K562 (cell line): Measurements from ENCODE around the gene SLC25A45. TPM values are rescaled to one million over a fixed set of nuclear protein-coding genes. Genes with fewer than 3 reads are reported as not detected.
A peak's percentile ranks its signal among the peaks of the same experiment; 100 is the strongest.

Experiments used
- CXXC5 ChIP-seq: fragments of 250-450 bp; sonication (Bioruptor Pico); IDR thresholded peaks from 2 replicates; pipeline ENCODE4 v1.8.0; 2022; ENCODE audit warnings: inconsistent platforms, mild to moderate bottlenecking, moderate library complexity
- DNMT1 ChIP-seq: fragments of 450-650 bp; IDR thresholded peaks from 2 replicates; pipeline ENCODE4 v1.6.1; 2016; ENCODE audit warnings: antibody characterized with exemption, mild to moderate bottlenecking
- FOXO4 ChIP-seq: fragments of 450-650 bp; formaldehyde crosslinking; IDR thresholded peaks from 2 replicates; pipeline ENCODE4 v1.4.0; 2020; ENCODE audit warnings: mild to moderate bottlenecking, moderate library complexity
- HOMEZ ChIP-seq: fragments of 250-450 bp; sonication (Bioruptor Pico); IDR thresholded peaks from 2 replicates; pipeline ENCODE4 v1.4.0; 2020; ENCODE audit warnings: mild to moderate bottlenecking, moderate library complexity
- KLF1 ChIP-seq: fragments of 450-650 bp; IDR thresholded peaks from 2 replicates; pipeline ENCODE4 v1.6.1; 2016; ENCODE audit warnings: missing genetic modification characterization, missing compliant biosample characterization
- KLF16 ChIP-seq: IDR thresholded peaks from 2 replicates; pipeline ENCODE4 v1.6.1; 2016; ENCODE audit warnings: antibody characterized with exemption
- MAFG ChIP-seq: fragments of 450-650 bp; conservative IDR thresholded peaks from 2 replicates; pipeline ENCODE4 v1.6.1; 2016; ENCODE audit warnings: missing genetic modification characterization, missing compliant biosample characterization
- MAFK ChIP-seq: IDR thresholded peaks from 2 replicates; pipeline ENCODE4 v1.6.1; 2011; ENCODE audit warnings: low read length, improper control_type of control experiment
- MBD2 ChIP-seq: sonication (generic); IDR thresholded peaks from 2 replicates; pipeline ENCODE4 v1.6.1; 2016; ENCODE audit warnings: low read depth, borderline replicate concordance
- MCM7 ChIP-seq, 2 experiments: fragments of 450-650 bp; IDR thresholded peaks; 2 replicates each; pipeline ENCODE4 v1.6.1; 2016 to 2018
- NR0B1 ChIP-seq: fragments of 450-650 bp; IDR thresholded peaks from one replicate; pipeline ENCODE4 v1.6.1; 2018; ENCODE audit warnings: mild to moderate bottlenecking, moderate library complexity; ENCODE audit not compliant: partially characterized antibody
- PTRF ChIP-seq: fragments of 450-650 bp; IDR thresholded peaks from 2 replicates; pipeline ENCODE4 v1.6.1; 2016; ENCODE audit warnings: mild to moderate bottlenecking, missing genetic modification characterization, missing compliant biosample characterization
- PTTG1 ChIP-seq: fragments of 450-650 bp; IDR thresholded peaks from 2 replicates; pipeline ENCODE4 v1.6.1; 2016; ENCODE audit warnings: low read depth, mild to moderate bottlenecking, missing genetic modification characterization, missing compliant biosample characterization
- SPI1 ChIP-seq: IDR thresholded peaks from 2 replicates; pipeline ENCODE4 v1.6.1; 2011; ENCODE audit warnings: low read depth, low read length, control low read depth, borderline replicate concordance
- ZBTB34 ChIP-seq: fragments of 250-450 bp; sonication (Bioruptor Pico); IDR thresholded peaks from 2 replicates; pipeline ENCODE4 v1.8.0; 2021; ENCODE audit warnings: mild to moderate bottlenecking, moderate library complexity
- ZBTB7A ChIP-seq: IDR thresholded peaks from 2 replicates; pipeline ENCODE4 v1.6.1; 2011; ENCODE audit warnings: low read depth, mild to moderate bottlenecking, low read length, moderate library complexity, borderline replicate concordance; ENCODE audit not compliant: control insufficient read depth
- ZKSCAN1 ChIP-seq: fragments of 150-350 bp; IDR thresholded peaks from 2 replicates; pipeline ENCODE4 v1.6.1; 2016; ENCODE audit warnings: low read depth, low read length
- ZNF140 ChIP-seq: fragments of 250-450 bp; sonication (Bioruptor Pico); IDR thresholded peaks from 2 replicates; pipeline ENCODE4 v1.8.0; 2021; ENCODE audit warnings: moderate library complexity, mild to moderate bottlenecking, inconsistent platforms
- ZNF239 ChIP-seq: fragments of 250-450 bp; sonication (Bioruptor Pico); IDR thresholded peaks from 2 replicates; pipeline ENCODE4 v1.4.0; 2020; ENCODE audit warnings: mild to moderate bottlenecking
- ZNF507 ChIP-seq: conservative IDR thresholded peaks from 2 replicates; pipeline ENCODE4 v1.6.1; 2017; ENCODE audit warnings: missing genetic modification characterization, missing compliant biosample characterization
- ZNF589 ChIP-seq: fragments of 200-800 bp; sonication (Bioruptor generic); IDR thresholded peaks from 2 replicates; pipeline ENCODE4 v1.6.1; 2016; ENCODE audit warnings: low read depth, missing genetic modification characterization, missing compliant biosample characterization
- ZNF699 ChIP-seq: fragments of 250-450 bp; sonication (Bioruptor Pico); IDR thresholded peaks from 2 replicates; pipeline ENCODE4 v1.8.0; 2021; ENCODE audit warnings: mild to moderate bottlenecking, moderate library complexity; ENCODE audit not compliant: insufficient replicate concordance
- polyA plus RNA-seq, 8 experiments: library from polyadenylated mRNA; depleted of rRNA in 4 of 8; stranded (reverse) in 5 of 8; unstranded in 3 of 8; fragments of >200 nt; fragmentation: Nextera tagmentation in 2 of 8; fragmentation: Illumina TruSeq in 1 of 8; extraction: Ambion mirVana in 2 of 8; extraction: Trizol in 1 of 8; gene quantifications; 2 replicates each; pipeline versions ENCODE4 v1.2.1 to v1.2.3, GENCODE V29; 2011 to 2014; ENCODE audit warnings: inconsistent platforms in 1 of 8, missing spikeins in 1 of 8
- total RNA-seq, 7 experiments: library from RNA; depleted of rRNA in 6 of 7; stranded (reverse); fragments of >200 nt in 6 of 7; fragmentation: Illumina TruSeq in 2 of 7; extraction: Trizol in 2 of 7; gene quantifications; 2 replicates each; pipeline versions ENCODE4 v1.2.1 to v1.2.3, GENCODE V29; 2011 to 2021; ENCODE audit warnings: low replicate concordance in 1 of 7
- TF ChIP-seq, protein P1 (sequence below): fragments of 450-650 bp; IDR thresholded peaks from 2 replicates; pipeline ENCODE4 v1.6.1; 2016; ENCODE audit warnings: borderline replicate concordance

Gene SLC25A45
- total and polyA plus RNA-seq, 9 of the 15 experiments (the other 6 are each of a cell fraction or from before 2014, with no cell fraction given), result 0.15 to 2.3 (median 0.68) TPM

DNA sequence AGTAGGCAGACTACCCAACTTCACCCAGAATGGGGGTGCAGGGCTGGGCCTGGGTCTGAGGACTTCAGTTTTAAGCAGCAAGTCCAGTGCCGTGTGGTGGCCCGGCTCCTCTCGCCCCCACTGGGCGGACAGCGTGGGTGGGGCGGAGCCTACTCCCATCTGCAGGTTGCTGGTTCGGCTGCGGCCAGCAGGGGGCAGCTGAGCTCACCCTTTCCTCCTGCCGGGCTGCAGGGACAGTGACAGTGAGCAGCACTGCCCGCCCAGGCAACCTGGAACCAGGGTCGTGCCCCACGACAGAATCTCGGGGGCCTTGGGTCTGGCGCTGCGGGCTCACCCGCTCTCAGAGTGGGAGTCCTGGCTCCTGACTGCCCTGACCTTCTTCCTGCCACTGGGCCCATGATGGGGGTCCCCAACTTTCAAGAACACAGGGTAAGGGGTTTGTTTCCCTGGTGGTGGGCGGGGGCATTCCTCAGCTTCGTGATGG is 33.9 kb upstream of the SLC25A45 start (continued):
- TF ChIP-seq NR0B1 (no peak), ZKSCAN1 (no peak), ZBTB34 (CRISPR knock-in tag) (no peak), MCM7 (IDR thresholded peaks at IDR 0.05) (no peak), SPI1 (no peak), MBD2 (no peak), FOXO4 (CRISPR knock-in tag) (no peak), CXXC5 (CRISPR knock-in tag) (peak; percentile 77), ZNF699 (peak; percentile 82), ZNF140 (no peak), MAFG (tag) (no peak), HOMEZ (CRISPR knock-in tag) (peak; percentile 85; the same call in 1 of the 2 replicates), MAFK (no peak), ZNF507 (tag) (no peak), ZNF239 (CRISPR knock-in tag) (peak; percentile 58), ZNF589 (peak; percentile 69; the same call in 1 of the 2 replicates), KLF1 (no peak), PTTG1 (no peak), ZBTB7A (peak; percentile 27; the same call in 1 of the 2 replicates), KLF16 (0 out of 2 replicates have a peak, but pooled peaks have one; percentile 2), PTRF (no peak), DNMT1 (no peak)
- TF ChIP-seq, protein P1, sequence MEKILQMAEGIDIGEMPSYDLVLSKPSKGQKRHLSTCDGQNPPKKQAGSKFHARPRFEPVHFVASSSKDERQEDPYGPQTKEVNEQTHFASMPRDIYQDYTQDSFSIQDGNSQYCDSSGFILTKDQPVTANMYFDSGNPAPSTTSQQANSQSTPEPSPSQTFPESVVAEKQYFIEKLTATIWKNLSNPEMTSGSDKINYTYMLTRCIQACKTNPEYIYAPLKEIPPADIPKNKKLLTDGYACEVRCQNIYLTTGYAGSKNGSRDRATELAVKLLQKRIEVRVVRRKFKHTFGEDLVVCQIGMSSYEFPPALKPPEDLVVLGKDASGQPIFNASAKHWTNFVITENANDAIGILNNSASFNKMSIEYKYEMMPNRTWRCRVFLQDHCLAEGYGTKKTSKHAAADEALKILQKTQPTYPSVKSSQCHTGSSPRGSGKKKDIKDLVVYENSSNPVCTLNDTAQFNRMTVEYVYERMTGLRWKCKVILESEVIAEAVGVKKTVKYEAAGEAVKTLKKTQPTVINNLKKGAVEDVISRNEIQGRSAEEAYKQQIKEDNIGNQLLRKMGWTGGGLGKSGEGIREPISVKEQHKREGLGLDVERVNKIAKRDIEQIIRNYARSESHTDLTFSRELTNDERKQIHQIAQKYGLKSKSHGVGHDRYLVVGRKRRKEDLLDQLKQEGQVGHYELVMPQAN, result no peak
